HepG2 (cell line): ENCODE data around the gene GDF15. TPM values are rescaled to one million over a fixed set of nuclear protein-coding genes. Genes with fewer than 3 reads are reported as not detected.

ENCODE experiments used
- BRF2 ChIP-seq: sonication (generic); formaldehyde crosslinking; IDR thresholded peaks from 2 replicates; pipeline ENCODE4 v1.8.1; 2022; ENCODE audit warnings: mild to moderate bottlenecking, missing genetic modification reagents
- CREB3 ChIP-seq: sonication (generic); formaldehyde crosslinking; IDR thresholded peaks from 2 replicates; pipeline ENCODE4 v1.5.0; 2020; ENCODE audit warnings: missing genetic modification reagents
- GATAD2A ChIP-seq: IDR thresholded peaks from 2 replicates; pipeline ENCODE4 v1.6.1; 2016
- HDAC1 ChIP-seq: sonication (generic); formaldehyde crosslinking; IDR thresholded peaks from 2 replicates; pipeline ENCODE4 v1.5.1; 2020; ENCODE audit warnings: mild to moderate bottlenecking, missing genetic modification reagents
- HIVEP1 ChIP-seq: sonication (generic); formaldehyde crosslinking; IDR thresholded peaks from 2 replicates; pipeline ENCODE4 v1.4.0; 2020; ENCODE audit warnings: mild to moderate bottlenecking, missing genetic modification reagents
- HOXA5 ChIP-seq: sonication (generic); formaldehyde crosslinking; IDR thresholded peaks from 2 replicates; pipeline ENCODE4 v1.4.0; 2020; ENCODE audit warnings: missing genetic modification reagents
- KAT7 ChIP-seq: IDR thresholded peaks from 2 replicates; pipeline ENCODE4 v1.6.1; 2018; ENCODE audit warnings: borderline replicate concordance, missing compliant biosample characterization
- KDM6A ChIP-seq: IDR thresholded peaks from 2 replicates; pipeline ENCODE4 v1.6.1; 2016; ENCODE audit warnings: low read depth
- MBD4 ChIP-seq: IDR thresholded peaks from 2 replicates; pipeline ENCODE4 v1.6.1; 2012; ENCODE audit warnings: low read length, inconsistent platforms, borderline replicate concordance
- NBN ChIP-seq: fragments of 450-650 bp; conservative IDR thresholded peaks from 2 replicates; pipeline ENCODE4 v1.6.1; 2017
- NR2C2 ChIP-seq: sonication (generic); formaldehyde crosslinking; IDR thresholded peaks from 2 replicates; pipeline ENCODE4 v1.4.0; 2020; ENCODE audit warnings: missing genetic modification reagents, mild to moderate bottlenecking, moderate library complexity, borderline replicate concordance
- PREB ChIP-seq: sonication (generic); formaldehyde crosslinking; IDR thresholded peaks from 2 replicates; pipeline ENCODE4 v1.4.0; 2020; ENCODE audit warnings: missing genetic modification reagents
- SOX5 ChIP-seq: IDR thresholded peaks from 2 replicates; pipeline ENCODE4 v1.6.1; 2016; ENCODE audit warnings: borderline replicate concordance
- TBL1XR1 ChIP-seq: fragments of 150-350 bp; IDR thresholded peaks from 2 replicates; pipeline ENCODE4 v1.6.1; 2014; ENCODE audit warnings: borderline replicate concordance, low read length; ENCODE audit not compliant: partially characterized antibody
- THAP11 ChIP-seq: IDR thresholded peaks from 2 replicates; pipeline ENCODE4 v1.6.1; 2016; ENCODE audit warnings: missing biosample characterization, missing genetic modification reagents
- ZBTB1 ChIP-seq: sonication (generic); formaldehyde crosslinking; IDR thresholded peaks from 2 replicates; pipeline ENCODE4 v1.4.0; 2020; ENCODE audit warnings: missing genetic modification reagents, borderline replicate concordance
- ZBTB42 ChIP-seq: sonication (generic); formaldehyde crosslinking; IDR thresholded peaks from 2 replicates; pipeline ENCODE4 v1.5.0; 2020; ENCODE audit warnings: mild to moderate bottlenecking, missing genetic modification reagents
- ZBTB7A ChIP-seq: sonication (generic); formaldehyde crosslinking; IDR thresholded peaks from 2 replicates; pipeline ENCODE4 v1.8.0; 2022; ENCODE audit warnings: mild to moderate bottlenecking, missing genetic modification reagents
- ZKSCAN1 ChIP-seq: fragments of 150-350 bp; IDR thresholded peaks from 2 replicates; pipeline ENCODE4 v1.6.1; 2014; ENCODE audit warnings: low read length
- ZMYM3 ChIP-seq: sonication (generic); formaldehyde crosslinking; IDR thresholded peaks from 2 replicates; pipeline ENCODE4 v1.5.1; 2020; ENCODE audit warnings: mild to moderate bottlenecking, missing genetic modification reagents
- ZNF383 ChIP-seq: sonication (generic); formaldehyde crosslinking; IDR thresholded peaks from 2 replicates; pipeline ENCODE4 v1.4.0; 2020; ENCODE audit warnings: missing genetic modification reagents, mild to moderate bottlenecking, borderline replicate concordance
- ZNF496 ChIP-seq: sonication (generic); formaldehyde crosslinking; IDR thresholded peaks from 2 replicates; pipeline ENCODE4 v1.8.1; 2023; ENCODE audit warnings: mild to moderate bottlenecking, moderate library complexity, missing genetic modification reagents; ENCODE audit not compliant: insufficient replicate concordance
- ZNF614 ChIP-seq: IDR thresholded peaks from 2 replicates; pipeline ENCODE4 v1.6.1; 2018; ENCODE audit warnings: missing biosample characterization, missing genetic modification reagents, inconsistent platforms, borderline replicate concordance
- ZNF816 ChIP-seq: sonication (generic); formaldehyde crosslinking; IDR thresholded peaks from 2 replicates; pipeline ENCODE4 v1.8.0; 2022; ENCODE audit warnings: missing genetic modification reagents, mild to moderate bottlenecking, borderline replicate concordance
- ZNF878 ChIP-seq: sonication (generic); formaldehyde crosslinking; IDR thresholded peaks from 2 replicates; pipeline ENCODE4 v1.8.1; 2023; ENCODE audit warnings: mild to moderate bottlenecking, missing genetic modification reagents, moderate library complexity
- polyA plus RNA-seq, 8 experiments: library from polyadenylated mRNA; depleted of rRNA in 3 of 8; stranded (reverse) in 7 of 8; unstranded in 1 of 8; fragments of >200 nt; fragmentation: Illumina TruSeq in 4 of 8; extraction: Trizol in 4 of 8; gene quantifications; 2 replicates each; pipeline versions ENCODE4 v1.2.1 to v1.2.3, GENCODE V29; 2011 to 2016; ENCODE audit warnings: low read depth in 4 of 8, missing spikeins in 1 of 8, mixed read lengths in 1 of 8; ENCODE audit not compliant: insufficient read depth in 1 of 8
- total RNA-seq, 5 experiments: library from RNA; depleted of rRNA; stranded (reverse); fragments of >200 nt; fragmentation: Illumina TruSeq; extraction: Trizol; gene quantifications; 2 replicates each; pipeline ENCODE4 v1.2.3, GENCODE V29; 2016; ENCODE audit warnings: low read depth in 1 of 5
- TF ChIP-seq, protein P1 (sequence below): sonication (generic); formaldehyde crosslinking; IDR thresholded peaks from 2 replicates; pipeline ENCODE4 v1.5.1; 2020; ENCODE audit warnings: mild to moderate bottlenecking, moderate library complexity, missing genetic modification reagents
- TF ChIP-seq, protein P2 (sequence below): sonication (generic); formaldehyde crosslinking; IDR thresholded peaks from 2 replicates; pipeline ENCODE4 v1.4.0; 2020; ENCODE audit warnings: missing genetic modification reagents

Gene GDF15
- total and polyA plus RNA-seq, 2 of the 13 experiments (the other 11 are each of a cell fraction or from before 2014, with no cell fraction given): 146 to 422 TPM

DNA sequence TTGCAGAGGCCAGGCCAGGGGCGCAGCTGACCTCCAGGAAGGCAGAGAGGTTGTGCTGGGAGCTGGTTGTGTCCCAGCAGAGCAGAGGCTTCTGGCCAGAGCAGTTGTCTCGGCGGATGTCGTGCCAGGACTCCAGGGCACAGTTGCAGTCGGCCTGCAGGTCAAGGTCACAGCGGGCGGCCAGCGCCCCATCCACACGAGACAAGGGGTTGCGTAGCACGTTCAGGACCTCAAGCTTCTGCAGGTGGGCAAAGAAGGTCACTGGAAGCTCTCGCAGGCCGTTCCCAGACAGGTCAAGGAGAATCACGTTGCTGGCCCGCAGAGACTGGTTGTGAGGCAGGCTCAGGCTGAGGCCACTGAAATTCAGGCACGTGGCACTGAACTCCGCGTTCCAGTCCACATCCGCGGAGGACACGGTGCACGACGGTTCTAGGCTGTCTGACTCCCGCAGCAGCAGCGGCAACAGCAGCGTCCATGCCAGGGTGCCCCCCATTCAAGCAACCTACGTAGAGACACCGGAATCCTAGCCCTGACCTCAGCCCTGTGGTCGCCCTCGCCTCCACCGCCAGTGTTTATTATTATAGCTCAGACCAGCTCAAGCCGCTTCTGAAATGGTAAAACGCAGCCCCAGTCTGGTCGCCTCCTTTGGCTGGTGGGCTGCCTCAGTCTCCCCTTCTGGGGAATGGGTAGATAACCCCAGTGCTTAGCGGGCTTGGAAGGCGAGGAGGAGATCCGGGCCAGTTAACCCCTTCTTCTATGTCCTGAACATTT is 10.7 kb downstream of the GDF15 start (continued):
- TF ChIP-seq HDAC1: 0 out of 2 replicates have a peak, but pooled peaks have one; percentile 44
- TF ChIP-seq GATAD2A (CRISPR knock-in tag): peak; percentile 31; the same call in 1 of the 2 replicates
- TF ChIP-seq NR2C2 (CRISPR knock-in tag): peak; percentile 68; the same call in 1 of the 2 replicates
- no peak for TF ChIP-seq SOX5 (CRISPR knock-in tag)
- 0 out of 2 replicates have a peak, but pooled peaks have one; percentile 24 for TF ChIP-seq ZBTB7A (CRISPR knock-in tag)
- TF ChIP-seq ZNF878 (CRISPR knock-in tag): no peak
- no peak for TF ChIP-seq BRF2 (CRISPR knock-in tag)
- no peak for TF ChIP-seq NBN
- TF ChIP-seq ZBTB42: no peak; the same call in 1 of the 2 replicates
- TF ChIP-seq ZBTB1 (CRISPR knock-in tag): no peak
- no peak for TF ChIP-seq ZNF496 (CRISPR knock-in tag)
- no peak for TF ChIP-seq KDM6A (CRISPR knock-in tag)
- TF ChIP-seq PREB: no peak
- 0 out of 2 replicates have a peak, but pooled peaks have one; percentile 62 for TF ChIP-seq ZMYM3 (CRISPR knock-in tag)
- TF ChIP-seq, protein P1, sequence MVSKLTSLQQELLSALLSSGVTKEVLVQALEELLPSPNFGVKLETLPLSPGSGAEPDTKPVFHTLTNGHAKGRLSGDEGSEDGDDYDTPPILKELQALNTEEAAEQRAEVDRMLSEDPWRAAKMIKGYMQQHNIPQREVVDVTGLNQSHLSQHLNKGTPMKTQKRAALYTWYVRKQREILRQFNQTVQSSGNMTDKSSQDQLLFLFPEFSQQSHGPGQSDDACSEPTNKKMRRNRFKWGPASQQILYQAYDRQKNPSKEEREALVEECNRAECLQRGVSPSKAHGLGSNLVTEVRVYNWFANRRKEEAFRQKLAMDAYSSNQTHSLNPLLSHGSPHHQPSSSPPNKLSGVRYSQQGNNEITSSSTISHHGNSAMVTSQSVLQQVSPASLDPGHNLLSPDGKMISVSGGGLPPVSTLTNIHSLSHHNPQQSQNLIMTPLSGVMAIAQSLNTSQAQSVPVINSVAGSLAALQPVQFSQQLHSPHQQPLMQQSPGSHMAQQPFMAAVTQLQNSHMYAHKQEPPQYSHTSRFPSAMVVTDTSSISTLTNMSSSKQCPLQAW (CRISPR knock-in tag): peak; percentile 25; the same call in 1 of the 2 replicates
- TF ChIP-seq, protein P2, sequence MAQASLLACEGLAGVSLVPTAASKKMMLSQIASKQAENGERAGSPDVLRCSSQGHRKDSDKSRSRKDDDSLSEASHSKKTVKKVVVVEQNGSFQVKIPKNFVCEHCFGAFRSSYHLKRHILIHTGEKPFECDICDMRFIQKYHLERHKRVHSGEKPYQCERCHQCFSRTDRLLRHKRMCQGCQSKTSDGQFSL (CRISPR knock-in tag): no peak
- no peak for TF ChIP-seq ZNF383 (CRISPR knock-in tag)
- TF ChIP-seq ZNF816 (CRISPR knock-in tag): no peak
- TF ChIP-seq THAP11 (CRISPR knock-in tag): no peak
- TF ChIP-seq CREB3 (CRISPR knock-in tag): no peak
- TF ChIP-seq HOXA5: no peak
- no peak for TF ChIP-seq KAT7
- no peak for TF ChIP-seq MBD4
- TF ChIP-seq ZKSCAN1: no peak
- no peak for TF ChIP-seq ZNF614
- TF ChIP-seq TBL1XR1: no peak
- no peak for TF ChIP-seq HIVEP1
